Neuronal stem cell (in vitro differentiated cells): ENCODE measurements around the gene LCT.

Experiments used
- DNase-seq: peaks from one replicate; pipeline ENCODE4 v3.0.0-alpha.2; 2013; ENCODE audit warnings: low spot score
- H2AFZ ChIP-seq: one replicate; pipeline ENCODE4 v1.6.1; 2013; ENCODE audit warnings: mild to moderate bottlenecking, low read length, inconsistent platforms
- H2AK5ac ChIP-seq: 2 replicates; pipeline ENCODE4 v1.6.1; 2013; ENCODE audit warnings: low read depth, mild to moderate bottlenecking, inconsistent platforms, low read length, moderate library complexity, mixed read lengths
- H2BK120ac ChIP-seq: 2 replicates; pipeline ENCODE4 v1.6.1; 2013; ENCODE audit warnings: low read depth, mild to moderate bottlenecking, inconsistent platforms, low read length, moderate library complexity, mixed read lengths
- H2BK12ac ChIP-seq: one replicate; pipeline ENCODE4 v1.6.1; 2013; ENCODE audit warnings: low read length, inconsistent platforms
- H2BK15ac ChIP-seq: 2 replicates; pipeline ENCODE4 v1.6.1; 2013; ENCODE audit warnings: mild to moderate bottlenecking, low read length, inconsistent platforms, mixed read lengths
- H2BK5ac ChIP-seq: one replicate; pipeline ENCODE4 v1.6.1; 2013; ENCODE audit warnings: inconsistent platforms, mild to moderate bottlenecking, low read length, moderate library complexity
- H3K14ac ChIP-seq: one replicate; pipeline ENCODE4 v1.6.1; 2013; ENCODE audit warnings: low read length, inconsistent platforms
- H3K18ac ChIP-seq: 2 replicates; pipeline ENCODE4 v1.6.1; 2013; ENCODE audit warnings: low read length, inconsistent platforms
- H3K23ac ChIP-seq: 2 replicates; pipeline ENCODE4 v1.6.1; 2013; ENCODE audit warnings: low read depth, mild to moderate bottlenecking, mixed read lengths, low read length, inconsistent platforms; ENCODE audit not compliant: poor library complexity
- H3K27ac ChIP-seq: replicated peaks from 3 replicates; pipeline ENCODE4 v1.5.1; 2013; ENCODE audit warnings: low read length, inconsistent platforms
- H3K27me3 ChIP-seq, 3 experiments: 2 replicates each; pipeline ENCODE4 v1.6.1; 2013; ENCODE audit warnings: low read length in 3 of 3, mild to moderate bottlenecking in 2 of 3, inconsistent platforms in 1 of 3, low read depth in 1 of 3, mixed read lengths in 1 of 3, moderate library complexity in 1 of 3; ENCODE audit not compliant: control insufficient read depth in 3 of 3, insufficient read depth in 3 of 3
- H3K36me3 ChIP-seq, 2 donors: replicated peaks in 1 of 2; 2 replicates each; pipeline ENCODE4 v1.6.1; 2013; ENCODE audit warnings: low read length in 2 of 2; ENCODE audit not compliant: control insufficient read depth in 2 of 2, insufficient read depth in 2 of 2
- H3K4ac ChIP-seq: 2 replicates; pipeline ENCODE4 v1.6.1; 2013; ENCODE audit warnings: inconsistent platforms, mild to moderate bottlenecking, low read length, moderate library complexity
- H3K4me1 ChIP-seq, 2 donors: 1 replicate in 1 of 2; 2 replicates in 1 of 2; pipeline ENCODE4 v1.6.1; 2013; ENCODE audit warnings: low read length in 2 of 2, low read depth in 1 of 2; ENCODE audit not compliant: control insufficient read depth in 2 of 2, insufficient read depth in 1 of 2
- H3K4me2 ChIP-seq: one replicate; pipeline ENCODE4 v1.6.1; 2013; ENCODE audit warnings: mild to moderate bottlenecking, low read length, inconsistent platforms; ENCODE audit not compliant: insufficient read depth, poor library complexity, severe bottlenecking
- H3K4me3 ChIP-seq, 2 donors: 2 replicates each; pipeline ENCODE4 v1.5.1; 2013; ENCODE audit warnings: low read length in 2 of 2, mild to moderate bottlenecking in 2 of 2, inconsistent platforms in 1 of 2, moderate library complexity in 1 of 2
- H3K79me1 ChIP-seq: one replicate; pipeline ENCODE4 v1.6.1; 2013; ENCODE audit warnings: low read depth, mild to moderate bottlenecking, inconsistent platforms, low read length, moderate library complexity
- H3K9ac ChIP-seq: one replicate; pipeline ENCODE4 v1.6.1; 2013; ENCODE audit warnings: mild to moderate bottlenecking, low read depth, low read length, inconsistent platforms; ENCODE audit not compliant: poor library complexity
- H3K9me3 ChIP-seq, 2 donors: replicated peaks in 1 of 2; 2 replicates each; pipeline versions ENCODE3 to v1.6.1; 2013; ENCODE audit warnings: low read length in 2 of 2, mild to moderate bottlenecking in 2 of 2, inconsistent platforms in 1 of 2, low read depth in 1 of 2, mixed read lengths in 1 of 2, moderate library complexity in 1 of 2; ENCODE audit not compliant: control insufficient read depth in 2 of 2, insufficient read depth in 1 of 2
- H4K8ac ChIP-seq: one replicate; pipeline ENCODE4 v1.6.1; 2013; ENCODE audit warnings: low read depth, mild to moderate bottlenecking, inconsistent platforms, low read length, moderate library complexity
- H4K91ac ChIP-seq: one replicate; pipeline ENCODE4 v1.6.1; 2013; ENCODE audit warnings: low read length, low read depth, mild to moderate bottlenecking, inconsistent platforms; ENCODE audit not compliant: poor library complexity
- WGBS, 2 donors: extraction: QIAGEN DNeasy Blood & Tissue Kit; methylation state at CpG; one replicate each; pipeline ENCODE4 v1.1.7; 2013; ENCODE audit warnings: missing lambda C conversion rate in 2 of 2, mixed read lengths in 1 of 2; ENCODE audit not compliant: insufficient read length in 2 of 2, insufficient replicate concordance in 1 of 2; ENCODE audit errors: extremely low coverage in 2 of 2; 5-methylcytosine and 5-hydroxymethylcytosine counted together

Gene LCT

DNA sequence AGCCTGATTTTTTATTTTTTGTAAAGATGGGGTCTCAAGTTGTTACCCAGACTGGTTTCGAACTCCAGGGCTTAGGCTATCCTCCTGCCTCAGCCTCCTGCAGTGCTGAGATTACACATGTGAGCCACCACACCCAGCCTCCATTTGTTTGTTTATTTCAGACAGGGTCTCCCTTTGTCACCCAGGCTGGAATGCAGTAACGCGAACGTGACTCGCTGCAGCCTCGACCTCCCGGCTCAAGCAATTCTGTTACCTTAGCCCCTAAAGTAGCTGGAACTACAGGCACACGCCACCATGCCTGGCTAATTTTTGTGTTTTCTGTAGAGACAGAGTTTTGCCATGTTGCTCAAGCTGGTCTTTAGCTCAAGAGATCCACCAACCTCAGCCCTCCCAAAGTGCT is 68.1 kb downstream of the LCT start:
- H2AK5ac ChIP-seq, result no peak overlapping the region
- no peak overlapping the region for H4K91ac ChIP-seq
- H3K27me3 ChIP-seq, result no peaks in the 10 kb centered on the region
- H3K4ac ChIP-seq, result no peak overlapping the region
- H3K9me3 ChIP-seq, result peaks cover 0 to 2% of the 10 kb centered on the region in 2 donors
- H3K9ac ChIP-seq, result no peak overlapping the region
- no peak overlapping the region for H3K4me2 ChIP-seq
- no peak overlapping the region for H2AFZ ChIP-seq
- no peak overlapping the region for H3K4me3 ChIP-seq
- WGBS, 2 donors, result no CpG with 5 or more reads among the region's 8 CpGs
- H3K14ac ChIP-seq, result no peak overlapping the region
- peaks cover 0 to 3% of the 10 kb centered on the region in 2 donors for H3K4me1 ChIP-seq
- H4K8ac ChIP-seq, result no peak overlapping the region
- H2BK12ac ChIP-seq, result no peak overlapping the region
- H3K79me1 ChIP-seq, result peaks cover 1% of the 10 kb centered on the region
- no peak for DNase-seq
- no peak overlapping the region for H3K23ac ChIP-seq
- no peak overlapping the region for H2BK120ac ChIP-seq
- peaks cover 33 to 97% of the 10 kb centered on the region in 2 donors for H3K36me3 ChIP-seq
- no peak overlapping the region for H2BK15ac ChIP-seq
- no peak overlapping the region for H3K18ac ChIP-seq
- no peak overlapping the region for H3K27ac ChIP-seq
- no peak overlapping the region for H2BK5ac ChIP-seq

DNA sequence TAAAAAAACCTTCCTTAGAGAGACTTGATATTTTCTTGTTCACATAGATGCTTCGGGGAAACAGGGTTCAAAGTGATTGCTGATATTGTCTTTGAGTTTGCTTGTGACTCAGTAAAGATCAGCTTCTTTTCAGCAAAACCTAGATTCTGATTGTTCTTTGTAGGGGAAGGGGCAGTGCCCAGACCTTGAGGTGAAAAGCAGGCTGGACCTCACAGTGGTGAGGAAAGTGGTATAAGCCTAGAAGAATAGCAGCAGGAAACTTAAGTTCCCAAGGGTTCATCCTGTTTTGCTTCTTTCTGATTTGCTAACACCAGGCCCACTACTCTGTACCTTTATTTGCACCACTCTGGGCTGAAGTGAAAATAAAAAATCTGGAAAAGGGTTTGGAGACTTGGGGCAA is 74.5 kb downstream of the LCT start:
- Histone ChIP-seq H3K27me3 (no peaks in the 10 kb centered on the region), H3K23ac (no peak overlapping the region), H2AFZ (no peak overlapping the region), H3K79me1 (no peaks in the 10 kb centered on the region), H3K4ac (no peak overlapping the region), H3K9me3 (peaks cover 0 to 3% of the 10 kb centered on the region in 2 donors), H3K4me3 (no peak overlapping the region), H3K27ac (no peak overlapping the region), H2AK5ac (no peak overlapping the region), H3K9ac (no peak overlapping the region), H3K14ac (no peak overlapping the region), H3K36me3 (peaks cover 25 to 98% of the 10 kb centered on the region in 2 donors), H4K8ac (no peak overlapping the region), H2BK15ac (no peak overlapping the region), H2BK5ac (no peak overlapping the region), H3K4me2 (no peak overlapping the region), H3K18ac (no peak overlapping the region), H4K91ac (no peak overlapping the region), H2BK120ac (no peak overlapping the region), H2BK12ac (no peak overlapping the region), H3K4me1 (no peaks in the 10 kb centered on the region)
- DNase-seq, result no peak
- WGBS, 2 donors, result no CpG with 5 or more reads among the region's 1 CpG

DNA sequence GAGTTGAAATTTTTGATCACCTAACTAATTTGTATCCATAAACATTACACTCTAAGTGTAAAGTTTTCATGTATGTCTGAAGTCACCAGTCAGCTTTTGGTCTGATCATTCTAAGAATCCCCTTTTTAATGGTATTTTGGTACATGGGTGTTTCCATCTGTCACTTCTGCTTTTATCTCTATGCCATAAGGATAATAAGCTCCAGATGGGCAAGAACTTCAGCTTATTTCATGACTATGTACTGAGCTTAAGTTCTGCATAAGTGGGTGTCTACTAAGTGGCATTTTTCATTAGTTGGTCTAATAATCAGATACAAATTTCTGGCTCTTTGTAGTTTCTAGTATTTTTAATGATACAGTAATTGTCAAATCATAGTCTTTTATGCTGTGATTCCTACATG is 75.0 kb downstream of the LCT start:
- H3K4me3 ChIP-seq, result no peak overlapping the region
- no peak overlapping the region for H3K18ac ChIP-seq
- no peak overlapping the region for H2BK12ac ChIP-seq
- no peaks in the 10 kb centered on the region for H3K27me3 ChIP-seq
- H2AFZ ChIP-seq, result no peak overlapping the region
- H3K4ac ChIP-seq, result no peak overlapping the region
- no peaks in the 10 kb centered on the region for H3K79me1 ChIP-seq
- no peak overlapping the region for H3K14ac ChIP-seq
- H3K27ac ChIP-seq, result no peak overlapping the region
- no peak for DNase-seq
- no peak overlapping the region for H2BK15ac ChIP-seq
- H4K8ac ChIP-seq, result no peak overlapping the region
- no peak overlapping the region for H2BK5ac ChIP-seq
- no peak overlapping the region for H3K9ac ChIP-seq
- H2BK120ac ChIP-seq, result no peak overlapping the region
- no peak overlapping the region for H4K91ac ChIP-seq
- peaks cover 0 to 8% of the 10 kb centered on the region in 2 donors for H3K9me3 ChIP-seq
- no peak overlapping the region for H3K4me2 ChIP-seq
- H2AK5ac ChIP-seq, result no peak overlapping the region
- H3K4me1 ChIP-seq, result no peaks in the 10 kb centered on the region
- H3K36me3 ChIP-seq, result peaks cover 25 to 98% of the 10 kb centered on the region in 2 donors
- no peak overlapping the region for H3K23ac ChIP-seq

DNA sequence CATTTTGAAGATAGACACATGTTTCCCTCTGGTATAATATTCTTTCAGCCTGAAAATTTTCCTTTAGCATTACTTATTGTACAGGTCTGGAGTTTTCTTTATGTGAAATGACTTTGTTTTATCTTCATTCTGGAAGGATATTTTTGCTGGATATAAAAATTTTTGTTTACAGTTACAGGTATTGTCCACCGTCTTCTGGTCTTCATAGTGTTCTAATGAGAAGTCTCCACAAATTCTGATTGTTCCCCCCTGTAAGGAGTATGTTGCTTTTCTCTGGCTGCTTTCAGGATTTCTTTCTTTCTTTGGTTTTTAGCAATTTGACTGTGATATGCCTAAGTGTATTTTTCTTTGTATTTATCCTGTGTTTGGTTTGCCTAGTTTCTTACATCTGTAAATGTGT is 80.3 kb downstream of the LCT start:
- no peaks in the 10 kb centered on the region for H3K4me1 ChIP-seq
- no peak overlapping the region for H3K18ac ChIP-seq
- H2BK12ac ChIP-seq, result no peak overlapping the region
- no peak overlapping the region for H3K4me2 ChIP-seq
- H3K9ac ChIP-seq, result no peak overlapping the region
- H3K27ac ChIP-seq, result no peak overlapping the region
- no peak overlapping the region for H3K4me3 ChIP-seq
- H3K79me1 ChIP-seq, result no peaks in the 10 kb centered on the region
- no peak overlapping the region for H4K91ac ChIP-seq
- H2AK5ac ChIP-seq, result no peak overlapping the region
- no peak for DNase-seq
- H3K4ac ChIP-seq, result no peak overlapping the region
- no peak overlapping the region for H2BK15ac ChIP-seq
- H4K8ac ChIP-seq, result no peak overlapping the region
- no peak overlapping the region for H2BK120ac ChIP-seq
- H2AFZ ChIP-seq, result no peak overlapping the region
- H3K27me3 ChIP-seq, result no peaks in the 10 kb centered on the region
- H3K23ac ChIP-seq, result no peak overlapping the region
- peaks cover 0 to 40% of the 10 kb centered on the region in 2 donors for H3K9me3 ChIP-seq
- WGBS, 2 donors, result no CpG with 5 or more reads among the region's 1 CpG
- H3K36me3 ChIP-seq, result peaks cover 19 to 95% of the 10 kb centered on the region in 2 donors
- no peak overlapping the region for H2BK5ac ChIP-seq
- H3K14ac ChIP-seq, result no peak overlapping the region
